ENCODE data around the gene CDKN2AIPNL. TPM values are rescaled to one million over a fixed set of nuclear protein-coding genes. Genes with fewer than 3 reads are reported as not detected.

Gene CDKN2AIPNL
- total RNA-seq, 1 donor from 2014 or later, result 15.2 TPM

DNA sequence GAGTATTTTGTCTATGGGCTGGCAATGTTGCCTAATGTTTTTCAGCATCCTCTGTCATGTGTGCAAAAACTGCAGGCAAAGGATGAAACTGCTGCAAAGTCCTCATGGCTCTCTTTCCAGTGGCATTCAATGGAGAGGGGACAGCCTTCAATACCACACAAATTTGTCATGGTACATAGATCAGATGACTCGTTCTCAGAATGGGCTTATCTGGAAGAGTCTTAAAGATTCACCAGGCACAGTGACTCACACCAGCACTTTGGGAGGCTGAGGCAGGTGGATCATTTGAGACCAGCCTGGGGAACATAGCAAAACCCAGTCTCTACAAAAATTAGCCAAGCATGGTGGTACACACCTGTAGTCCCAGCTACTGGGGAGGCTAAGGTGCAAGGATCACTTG lies 5.3 kb downstream of the CDKN2AIPNL start:
- H3K27ac Mint-ChIP-seq (ENCODE audit: unreplicated experiment), result no peak overlapping the region
- H3K9me3 Mint-ChIP-seq (ENCODE audit: low read depth), result no peaks in the 10 kb centered on the region

DNA sequence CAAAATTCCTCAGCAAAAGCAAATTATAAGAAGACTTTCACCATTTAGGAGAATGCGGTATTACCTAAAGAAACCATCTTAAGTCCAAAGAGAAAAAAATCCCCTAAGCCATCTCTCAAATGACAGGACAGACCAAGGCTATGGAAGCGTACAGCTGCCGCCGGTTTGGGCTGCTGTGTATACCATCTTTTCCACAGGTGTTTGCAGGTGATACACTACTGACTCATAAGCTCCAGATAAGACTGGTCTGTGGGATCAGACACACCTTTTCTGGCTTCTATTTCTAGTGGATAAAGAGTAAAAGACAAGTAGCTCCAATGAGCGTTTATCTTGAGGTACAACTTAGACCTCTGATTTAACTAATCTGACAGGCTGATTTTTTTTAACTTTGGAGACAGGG lies 7.7 kb downstream of the CDKN2AIPNL start:
- Mint-ChIP-seq H3K9me3 (ENCODE audit: low read depth) (no peaks in the 10 kb centered on the region), H3K27ac (ENCODE audit: unreplicated experiment) (no peak overlapping the region), H3K27me3 (ENCODE audit: low read depth) (no peaks in the 10 kb centered on the region), H3K4me3 (ENCODE audit: unreplicated experiment) (no peak overlapping the region), H3K4me1 (ENCODE audit: low read depth) (peaks cover under 1% of the 10 kb centered on the region), H3K36me3 (ENCODE audit: low read depth) (peaks cover 1% of the 10 kb centered on the region)
- TF ChIP-seq, protein P1, sequence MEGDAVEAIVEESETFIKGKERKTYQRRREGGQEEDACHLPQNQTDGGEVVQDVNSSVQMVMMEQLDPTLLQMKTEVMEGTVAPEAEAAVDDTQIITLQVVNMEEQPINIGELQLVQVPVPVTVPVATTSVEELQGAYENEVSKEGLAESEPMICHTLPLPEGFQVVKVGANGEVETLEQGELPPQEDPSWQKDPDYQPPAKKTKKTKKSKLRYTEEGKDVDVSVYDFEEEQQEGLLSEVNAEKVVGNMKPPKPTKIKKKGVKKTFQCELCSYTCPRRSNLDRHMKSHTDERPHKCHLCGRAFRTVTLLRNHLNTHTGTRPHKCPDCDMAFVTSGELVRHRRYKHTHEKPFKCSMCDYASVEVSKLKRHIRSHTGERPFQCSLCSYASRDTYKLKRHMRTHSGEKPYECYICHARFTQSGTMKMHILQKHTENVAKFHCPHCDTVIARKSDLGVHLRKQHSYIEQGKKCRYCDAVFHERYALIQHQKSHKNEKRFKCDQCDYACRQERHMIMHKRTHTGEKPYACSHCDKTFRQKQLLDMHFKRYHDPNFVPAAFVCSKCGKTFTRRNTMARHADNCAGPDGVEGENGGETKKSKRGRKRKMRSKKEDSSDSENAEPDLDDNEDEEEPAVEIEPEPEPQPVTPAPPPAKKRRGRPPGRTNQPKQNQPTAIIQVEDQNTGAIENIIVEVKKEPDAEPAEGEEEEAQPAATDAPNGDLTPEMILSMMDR (IDR thresholded peaks at IDR 0.05), result no peak
- DNase-seq (ENCODE audit: low spot score), result no peak

More for the DNA sequence above, 5.3 kb downstream of the CDKN2AIPNL start:
- no peak overlapping the region for H3K4me3 Mint-ChIP-seq (ENCODE audit: unreplicated experiment)
- DNase-seq (ENCODE audit: low spot score), result no peak
- peaks cover 17% of the 10 kb centered on the region for H3K4me1 Mint-ChIP-seq (ENCODE audit: low read depth)
- TF ChIP-seq, protein P1 (IDR thresholded peaks at IDR 0.05), result no peak
- no peaks in the 10 kb centered on the region for H3K27me3 Mint-ChIP-seq (ENCODE audit: low read depth)
- H3K36me3 Mint-ChIP-seq (ENCODE audit: low read depth), result peaks cover 1% of the 10 kb centered on the region

DNA sequence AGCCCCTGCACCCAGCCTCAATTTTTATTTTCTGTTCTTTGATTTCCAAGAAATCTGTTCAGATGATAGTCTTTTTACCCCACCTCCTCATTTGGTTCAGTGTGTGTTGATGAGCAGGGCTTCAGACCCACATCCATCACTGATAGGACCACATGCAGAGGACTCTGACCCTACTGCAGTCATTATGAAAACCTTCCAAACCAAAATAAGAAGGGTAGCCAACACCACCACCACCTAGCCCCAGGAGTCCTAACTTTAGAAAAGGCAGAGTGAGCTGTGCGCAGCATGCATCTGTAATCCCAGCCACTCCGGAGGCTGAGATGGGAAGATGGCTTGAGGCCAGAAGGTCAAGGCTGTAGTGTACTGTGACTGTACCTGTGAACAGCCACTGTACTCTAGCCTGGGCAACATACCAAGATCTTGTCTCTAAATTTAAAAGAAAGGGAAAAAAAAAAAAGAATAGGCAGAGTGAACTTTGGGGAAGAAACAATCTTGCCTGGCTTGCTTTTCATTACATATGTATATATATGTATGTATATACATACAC lies 13.0 kb downstream of the CDKN2AIPNL start:
- H3K9me3 Mint-ChIP-seq (ENCODE audit: low read depth), result no peaks in the 10 kb centered on the region
- peaks cover 10% of the 10 kb centered on the region for H3K36me3 Mint-ChIP-seq (ENCODE audit: low read depth)

DNA sequence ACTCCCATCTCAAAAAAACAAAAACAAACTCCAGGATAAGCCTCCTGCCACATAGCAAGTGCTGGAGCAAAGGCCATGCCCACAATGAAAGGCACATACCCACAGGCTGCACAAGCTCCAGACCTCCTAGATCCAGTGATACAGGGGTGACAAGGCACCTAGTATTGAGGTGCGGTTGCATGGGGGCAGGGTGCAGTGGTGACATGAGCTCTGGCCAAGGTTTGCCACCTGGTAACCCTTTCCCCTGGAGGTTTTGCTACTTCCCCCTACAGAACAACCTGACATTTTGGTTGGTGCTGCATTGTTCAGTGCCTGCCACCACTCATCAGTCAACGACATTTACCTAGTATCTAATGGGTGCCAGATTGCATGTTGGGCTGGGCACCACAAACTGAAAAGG lies 14.5 kb downstream of the CDKN2AIPNL start:
- Mint-ChIP-seq H3K9me3 (ENCODE audit: low read depth) (no peaks in the 10 kb centered on the region), H3K4me1 (ENCODE audit: low read depth) (peaks cover 9% of the 10 kb centered on the region), H3K27me3 (ENCODE audit: low read depth) (no peaks in the 10 kb centered on the region), H3K27ac (ENCODE audit: unreplicated experiment) (no peak overlapping the region), H3K36me3 (ENCODE audit: low read depth) (peaks cover 15% of the 10 kb centered on the region), H3K4me3 (ENCODE audit: unreplicated experiment) (no peak overlapping the region)
- TF ChIP-seq, protein P1 (IDR thresholded peaks at IDR 0.05), result no peak
- no peak for DNase-seq (ENCODE audit: low spot score)

More for the DNA sequence above, 13.0 kb downstream of the CDKN2AIPNL start:
- DNase-seq (ENCODE audit: low spot score), result no peak
- Mint-ChIP-seq H3K4me1 (ENCODE audit: low read depth) (peaks cover 5% of the 10 kb centered on the region), H3K27me3 (ENCODE audit: low read depth) (no peaks in the 10 kb centered on the region), H3K4me3 (ENCODE audit: unreplicated experiment) (no peak overlapping the region), H3K27ac (ENCODE audit: unreplicated experiment) (no peak overlapping the region)
- TF ChIP-seq, protein P1 (IDR thresholded peaks at IDR 0.05), result no peak

DNA sequence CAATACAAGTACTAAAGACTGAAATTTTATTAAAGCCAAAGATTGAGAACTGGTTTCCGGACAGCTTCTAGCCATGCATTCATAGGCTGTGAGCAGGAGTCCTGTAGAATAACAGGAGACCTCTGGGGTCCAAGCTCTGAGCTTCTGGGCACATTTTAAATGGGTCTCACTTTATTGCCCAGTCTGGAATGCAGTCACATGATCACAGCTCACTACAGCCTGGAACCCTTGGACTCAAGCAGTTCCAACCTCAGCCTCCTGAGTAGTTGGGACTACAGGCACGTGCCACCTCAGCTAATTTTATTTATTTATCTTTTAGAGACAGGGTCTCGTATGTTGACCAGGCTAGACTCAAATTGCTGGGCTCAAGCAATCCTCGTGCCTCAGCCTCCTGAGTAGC lies 15.4 kb downstream of the CDKN2AIPNL start:
- Mint-ChIP-seq H3K27ac (ENCODE audit: unreplicated experiment) (no peak overlapping the region), H3K36me3 (ENCODE audit: low read depth) (peaks cover 19% of the 10 kb centered on the region), H3K9me3 (ENCODE audit: low read depth) (no peaks in the 10 kb centered on the region)

More for the DNA sequence above, 15.4 kb downstream of the CDKN2AIPNL start:
- DNase-seq (ENCODE audit: low spot score), result no peak
- Mint-ChIP-seq H3K27me3 (ENCODE audit: low read depth) (no peaks in the 10 kb centered on the region), H3K4me1 (ENCODE audit: low read depth) (peaks cover 14% of the 10 kb centered on the region), H3K4me3 (ENCODE audit: unreplicated experiment) (no peak overlapping the region)
- TF ChIP-seq, protein P1 (IDR thresholded peaks at IDR 0.05), result no peak
